ENCODE results near the gene BNC2.
A peak's percentile ranks its signal among the peaks of the same experiment; 100 is the strongest.

BNC2 gene

GRCh38 chr9:16755467-16756160 lies 114.9 kb downstream of the BNC2 start:
- DNase-seq (ENCODE audit: low read depth, low spot score) = no peak

DNA sequence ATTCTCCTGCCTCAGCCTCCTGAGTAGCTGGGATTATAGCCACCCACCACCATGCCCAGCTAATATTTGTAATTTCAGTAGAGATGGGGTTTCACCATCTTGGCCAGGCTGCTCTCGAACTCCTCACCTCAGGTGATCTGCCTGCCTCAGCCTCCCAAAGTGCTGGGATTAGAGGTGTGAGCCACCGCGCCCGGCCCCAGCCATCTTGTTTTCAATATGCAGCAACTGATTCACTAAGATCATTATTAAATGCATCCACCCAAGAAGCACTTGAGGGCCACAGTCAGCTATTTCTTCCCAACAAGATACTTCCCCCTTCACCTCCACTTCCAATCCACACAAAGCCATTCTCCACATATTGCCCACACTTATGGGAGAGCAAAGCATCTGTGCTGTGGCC lies 115.8 kb downstream of the BNC2 start:
- DNase-seq (ENCODE audit: low read depth, low spot score) = no peak

- no peak for DNase-seq (ENCODE audit: low read depth, low spot score)
These were observed 117.2 kb downstream of the BNC2 start for GRCh38 chr9:16753256-16753655.

DNA sequence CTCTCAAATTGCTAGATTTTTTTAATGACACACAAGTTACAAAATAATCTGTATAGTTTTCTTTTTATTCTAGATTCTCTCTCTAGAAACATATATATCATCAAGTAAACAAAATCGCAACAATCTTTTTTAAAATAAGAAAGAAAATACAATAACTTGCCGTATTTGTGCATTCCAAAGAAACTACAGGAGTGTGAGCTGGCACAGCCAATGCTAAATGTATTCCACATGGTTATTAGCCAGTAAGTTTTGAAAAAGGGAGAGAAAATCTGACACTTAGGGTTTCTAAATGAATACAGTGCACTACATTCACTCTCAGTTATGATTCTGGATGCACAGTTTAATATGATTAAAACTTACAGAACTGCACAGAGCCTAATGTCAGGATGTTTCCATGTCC lies 117.9 kb downstream of the BNC2 start:
- no peak for DNase-seq (ENCODE audit: low read depth, low spot score)

DNA sequence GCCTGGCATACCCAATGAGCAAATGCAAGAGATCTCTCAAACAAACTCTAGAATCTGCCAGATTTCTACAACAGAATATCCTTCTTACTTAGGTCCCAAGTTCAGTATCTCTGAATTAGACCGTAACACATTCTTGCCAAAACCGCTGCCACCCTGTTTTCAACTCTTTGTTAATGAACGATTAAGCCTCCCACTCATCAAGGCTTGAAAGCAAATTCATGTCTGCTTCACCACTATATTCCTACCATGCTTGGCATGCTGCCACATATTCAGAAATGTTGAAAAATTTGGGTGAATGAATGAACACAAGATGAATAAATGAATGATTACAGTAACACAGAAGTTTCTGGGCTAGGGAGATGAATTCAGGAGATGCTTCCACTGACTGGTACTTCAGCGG lies 119.9 kb downstream of the BNC2 start:
- peak; percentile 4 for DNase-seq (ENCODE audit: low read depth, low spot score)

- DNase-seq (ENCODE audit: low read depth, low spot score) = no peak
These were observed 125.1 kb downstream of the BNC2 start for GRCh38 chr9:16745359-16745758.

DNA sequence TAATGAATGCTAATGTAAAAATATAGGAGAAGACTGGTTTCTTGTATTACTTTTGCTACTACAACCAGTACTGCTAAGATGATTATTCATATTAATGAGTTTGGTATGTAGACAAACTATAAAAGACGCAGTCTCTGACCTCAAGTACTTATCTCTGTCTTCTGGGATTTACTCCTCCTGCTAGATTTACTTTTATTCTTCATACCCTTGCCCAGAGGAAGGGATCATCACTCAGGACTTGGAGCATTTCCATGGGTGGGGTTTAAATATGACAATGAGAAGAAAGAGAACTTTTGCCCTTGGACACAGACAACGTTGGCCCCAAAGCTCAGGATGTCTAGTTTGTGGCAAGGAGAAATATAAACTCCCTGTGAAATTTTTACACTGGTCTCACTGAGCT lies 126.1 kb downstream of the BNC2 start:
- DNase-seq (ENCODE audit: low read depth, low spot score) = no peak

- DNase-seq (ENCODE audit: low read depth, low spot score) = no peak
These were observed 127.1 kb downstream of the BNC2 start for GRCh38 chr9:16743375-16743774.

DNA sequence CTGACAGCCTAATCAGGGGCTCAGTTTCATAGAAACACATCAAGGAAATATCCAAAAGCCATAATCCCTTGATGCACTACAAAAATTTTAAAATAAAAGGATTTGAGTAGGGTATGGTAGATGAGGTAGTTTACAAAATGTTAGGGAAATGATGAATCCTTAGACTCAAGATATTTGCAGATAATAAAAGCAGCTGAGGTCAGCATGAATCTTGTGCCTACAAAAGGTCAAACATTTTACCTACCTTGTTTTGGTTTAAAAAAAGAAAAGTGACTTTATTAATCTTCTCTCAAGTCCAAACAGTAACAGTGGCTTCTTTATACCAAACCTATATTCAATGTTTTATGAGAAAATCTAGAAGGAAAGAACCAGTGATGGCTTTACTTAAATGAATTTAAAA lies 135.5 kb downstream of the BNC2 start:
- DNase-seq (ENCODE audit: low read depth, low spot score) = no peak

- no peak for DNase-seq (ENCODE audit: low read depth, low spot score)
These were observed 137.9 kb downstream of the BNC2 start for GRCh38 chr9:16732546-16732945.

DNA sequence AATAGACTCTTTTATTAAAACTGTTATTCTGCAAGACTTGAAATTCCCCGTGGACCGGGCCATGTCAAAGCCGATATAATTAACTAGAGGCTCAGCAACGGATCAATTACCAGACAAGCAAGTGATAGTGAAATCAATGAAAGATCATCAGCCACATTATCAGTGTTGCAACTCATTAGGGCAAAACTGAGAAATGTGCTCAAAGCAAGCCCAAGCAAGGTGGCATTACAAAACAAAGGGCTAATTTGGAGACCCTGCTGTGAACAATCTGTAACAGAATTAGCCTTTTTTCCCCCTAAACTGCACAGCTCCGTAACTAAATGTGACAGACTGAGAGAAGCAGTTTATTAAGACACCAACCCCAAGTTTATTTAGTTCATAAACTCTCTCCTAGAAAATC lies 140.3 kb downstream of the BNC2 start:
- no peak for DNase-seq (ENCODE audit: low read depth, low spot score)

- no peak for DNase-seq (ENCODE audit: low read depth, low spot score)
These were observed 140.8 kb downstream of the BNC2 start for GRCh38 chr9:16729651-16730050.

DNA sequence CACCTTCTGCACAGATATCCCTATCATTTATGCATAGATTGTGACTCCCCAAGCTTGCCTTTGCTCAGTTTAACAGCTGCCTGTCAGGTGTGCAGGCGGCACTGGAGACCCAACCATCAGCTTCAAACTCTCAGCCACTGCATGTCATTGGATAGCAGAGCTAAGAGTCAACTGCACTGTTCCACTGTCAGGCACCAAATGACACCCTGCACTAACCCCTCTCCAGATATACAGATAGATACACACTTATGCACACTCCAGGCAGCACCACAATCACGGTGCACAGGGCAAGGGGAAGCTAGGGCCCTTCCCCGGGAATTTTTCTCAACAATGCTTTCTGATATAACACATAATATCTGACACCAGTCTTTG lies 142.3 kb downstream of the BNC2 start:
- DNase-seq (ENCODE audit: low read depth, low spot score) = no peak

DNA sequence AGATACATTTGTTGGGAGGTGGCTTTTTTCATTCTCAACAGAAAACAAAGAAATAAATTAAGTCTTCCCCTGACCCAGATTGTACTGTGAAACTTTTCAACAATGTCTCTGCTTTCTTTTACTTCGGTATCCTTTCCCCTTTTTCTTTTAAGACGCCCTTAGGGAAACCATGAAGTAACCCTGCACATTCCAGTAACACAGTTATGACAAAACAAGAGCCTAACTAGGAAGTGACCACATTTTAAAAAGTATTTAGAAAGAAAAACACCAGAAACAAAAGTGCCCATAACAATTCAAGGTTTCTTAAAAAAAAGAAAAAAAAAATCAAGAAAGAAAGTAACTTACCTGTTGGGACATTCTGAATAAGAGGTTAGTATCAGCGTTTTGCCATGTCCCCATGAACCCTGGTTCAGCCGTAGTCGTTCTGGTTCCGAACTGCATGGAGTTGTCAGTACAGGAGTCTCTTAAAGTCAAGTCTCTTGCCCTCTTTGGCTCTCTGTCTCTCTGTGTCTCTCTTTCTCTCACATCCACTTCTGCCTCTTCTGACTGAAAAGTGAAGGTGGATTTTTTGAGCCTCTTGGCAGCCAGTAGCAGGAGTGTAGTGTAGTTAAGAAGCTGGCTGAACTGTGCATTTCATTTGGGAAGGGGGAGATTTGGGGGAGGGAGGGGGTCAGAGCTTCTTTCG lies 142.9 kb downstream of the BNC2 start:
- peak; percentile 45 for DNase-seq (ENCODE audit: low read depth, low spot score)

- DNase-seq (ENCODE audit: low read depth, low spot score) = peak; percentile 90
These were observed 143.6 kb downstream of the BNC2 start for GRCh38 chr9:16726718-16727451.

DNA sequence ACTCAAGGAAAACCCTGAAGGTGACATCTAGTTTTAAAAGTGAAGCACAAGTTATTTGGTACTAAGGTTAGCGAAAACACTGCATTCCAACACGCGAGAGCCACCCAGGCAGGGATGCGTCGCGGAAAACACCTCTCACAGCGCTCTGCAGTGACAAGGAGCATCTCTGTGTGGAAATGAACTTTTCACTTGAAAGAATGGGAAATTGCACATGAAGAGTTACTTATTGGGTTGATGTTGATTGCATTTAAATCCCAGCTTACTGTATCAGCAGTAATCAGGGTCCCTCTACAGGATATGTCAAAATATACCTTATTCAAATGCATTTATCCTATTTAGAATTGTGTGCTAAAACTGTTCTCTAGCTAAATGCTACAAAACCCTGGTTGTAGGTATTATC lies 144.4 kb downstream of the BNC2 start:
- DNase-seq (ENCODE audit: low read depth, low spot score) = peak; percentile 55

DNA sequence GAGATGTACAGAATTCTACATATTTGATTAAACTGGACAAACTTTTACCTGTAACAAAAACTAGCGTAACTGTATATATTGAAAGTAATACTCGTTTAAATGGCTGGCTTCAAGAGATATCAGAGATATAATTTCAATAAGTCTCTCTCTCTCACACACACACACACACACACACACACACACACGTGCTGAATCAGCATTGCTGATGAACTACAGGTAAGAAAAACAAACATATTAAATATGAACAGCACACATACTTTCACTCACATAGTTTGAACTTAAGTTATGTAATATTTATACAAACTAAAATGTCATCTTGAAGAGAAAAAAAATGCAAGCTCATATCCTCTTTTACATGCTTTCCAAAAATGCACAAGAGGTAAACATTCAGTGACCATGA lies 145.4 kb downstream of the BNC2 start:
- no peak for DNase-seq (ENCODE audit: low read depth, low spot score)

DNA sequence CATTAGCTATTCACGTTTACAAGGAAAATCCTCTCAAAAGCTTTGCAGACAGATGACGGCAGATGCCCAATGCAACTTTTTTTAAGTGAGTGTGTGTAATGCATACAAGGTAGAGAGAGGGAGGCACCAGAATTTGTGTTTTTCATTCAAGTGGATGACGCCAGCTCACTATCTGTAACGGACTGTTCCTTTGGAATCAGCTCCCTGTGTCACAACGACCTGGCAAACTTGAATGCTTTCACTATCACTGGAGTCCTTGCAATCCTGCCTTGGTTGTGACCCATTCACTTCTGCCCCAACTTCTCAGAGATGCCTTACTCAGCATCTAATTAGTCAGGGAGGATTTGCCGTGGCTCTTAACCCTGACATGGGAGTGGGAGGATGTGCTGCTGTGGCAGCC lies 148.5 kb downstream of the BNC2 start:
- no peak for DNase-seq (ENCODE audit: low read depth, low spot score)

DNA sequence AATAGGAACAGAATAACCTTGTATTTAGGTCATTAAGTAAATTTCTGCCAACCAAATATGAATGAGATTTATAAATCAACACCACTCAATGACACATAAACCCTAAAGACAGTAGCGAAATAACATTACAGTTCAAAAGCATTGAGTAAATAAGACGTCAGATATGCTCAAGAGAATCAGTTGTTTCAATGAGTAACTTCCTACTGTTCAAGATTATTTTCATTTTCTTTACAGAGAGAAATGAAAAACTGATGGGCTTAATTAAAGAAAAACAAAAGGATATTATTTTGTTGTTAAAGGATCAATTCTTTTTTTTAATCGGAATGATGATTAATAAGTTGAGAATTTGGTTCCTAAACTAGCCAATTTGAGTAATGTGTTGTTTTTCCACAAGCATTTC lies 150.1 kb downstream of the BNC2 start:
- no peak for DNase-seq (ENCODE audit: low read depth, low spot score)

DNA sequence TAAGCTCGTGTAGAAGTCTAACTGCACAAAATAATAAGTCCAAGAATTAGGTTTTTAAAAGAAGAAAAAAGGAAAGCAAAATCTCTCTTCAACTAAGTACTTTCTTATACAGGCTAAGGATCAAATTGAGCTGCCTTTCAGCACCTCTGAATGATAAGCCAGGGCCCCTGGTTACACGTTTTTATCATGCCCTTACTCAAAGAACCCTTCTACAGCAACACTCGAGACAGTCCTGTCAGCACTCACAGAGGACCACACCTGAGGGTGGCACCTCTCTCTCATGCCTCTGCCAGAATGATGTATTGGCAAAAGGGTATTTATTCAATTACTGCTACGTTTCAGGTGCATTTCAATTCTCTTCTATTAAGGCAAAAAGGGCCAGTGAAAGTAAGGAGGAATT lies 150.5 kb downstream of the BNC2 start:
- DNase-seq (ENCODE audit: low read depth, low spot score) = no peak

- DNase-seq (ENCODE audit: low read depth, low spot score) = peak; percentile 54
These were observed 151.5 kb downstream of the BNC2 start for GRCh38 chr9:16718952-16719351.

GRCh38 chr9:16718296-16718695 lies 152.2 kb downstream of the BNC2 start:
- DNase-seq (ENCODE audit: low read depth, low spot score) = no peak

GRCh38 chr9:16716601-16717000 lies 153.9 kb downstream of the BNC2 start:
- no peak for DNase-seq (ENCODE audit: low read depth, low spot score)

Measured in astrocyte of the hippocampus (primary cell).